Activated CD4-positive, alpha-beta T cell treated with anti-CD3 and anti-CD28 coated beads, Interleukin-2, amount 50 U/mL, for 16 hours (primary cell): Measurements from ENCODE around the gene CHL1.

ENCODE experiments used
- DNase-seq: peaks from one replicate; pipeline ENCODE4 v3.0.0-alpha.2; 2020

Gene CHL1

DNA sequence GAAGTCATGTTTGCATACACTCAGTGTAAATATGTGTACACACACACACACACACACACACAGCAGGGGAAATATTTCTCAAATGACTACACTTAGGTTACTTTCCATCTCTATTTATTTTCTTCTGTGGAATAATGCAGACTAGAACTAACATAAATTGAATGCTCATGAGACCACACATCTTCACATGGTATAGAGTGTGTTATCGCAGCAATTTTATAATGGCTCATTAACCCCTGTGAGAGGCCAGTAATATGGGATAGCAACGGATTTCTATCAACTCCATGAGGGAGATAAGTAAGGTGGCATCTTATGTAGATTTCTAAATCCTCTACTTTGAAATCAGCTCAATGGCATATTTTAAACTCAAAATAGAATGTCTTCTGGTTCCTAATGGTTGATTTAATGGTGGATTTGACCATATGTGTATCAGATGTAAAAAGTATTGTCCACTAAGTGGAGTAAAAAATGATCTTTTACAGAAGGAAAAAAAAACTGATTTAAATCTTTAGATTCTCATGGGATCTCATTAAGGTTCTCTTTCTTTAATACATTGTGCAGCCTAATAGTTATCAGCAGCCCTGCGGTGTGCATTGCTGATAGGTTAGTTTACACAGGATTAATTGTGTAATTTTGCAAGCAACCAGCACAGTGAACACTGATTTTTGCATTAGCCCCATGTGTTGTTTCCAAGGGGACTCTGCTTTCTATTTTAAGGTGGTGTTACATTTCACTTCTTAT lies 32.0 kb downstream of the CHL1 start:
- no peak for DNase-seq

DNA sequence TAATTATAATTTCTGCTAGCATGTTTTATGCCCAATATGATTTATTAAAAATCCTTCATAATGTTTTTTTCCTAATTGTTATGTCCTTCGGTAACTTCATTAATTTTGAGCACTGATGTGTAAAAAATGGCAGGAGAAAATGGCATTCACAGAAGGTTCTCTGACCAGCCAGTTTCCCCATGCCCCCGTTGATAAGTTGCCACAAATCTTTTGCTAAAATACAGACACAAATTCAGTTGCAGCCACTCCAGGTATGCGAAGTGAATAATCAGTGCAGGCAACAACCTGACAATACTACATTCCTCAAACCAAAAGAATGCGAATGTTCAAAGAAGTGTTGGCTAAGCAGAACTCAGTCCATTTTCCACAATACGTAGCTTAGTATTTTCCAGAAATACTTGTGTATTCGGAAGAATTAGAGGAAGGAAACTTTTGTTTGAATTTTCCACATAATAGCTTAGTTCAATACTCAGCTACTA lies 32.7 kb downstream of the CHL1 start:
- DNase-seq = no peak

DNA sequence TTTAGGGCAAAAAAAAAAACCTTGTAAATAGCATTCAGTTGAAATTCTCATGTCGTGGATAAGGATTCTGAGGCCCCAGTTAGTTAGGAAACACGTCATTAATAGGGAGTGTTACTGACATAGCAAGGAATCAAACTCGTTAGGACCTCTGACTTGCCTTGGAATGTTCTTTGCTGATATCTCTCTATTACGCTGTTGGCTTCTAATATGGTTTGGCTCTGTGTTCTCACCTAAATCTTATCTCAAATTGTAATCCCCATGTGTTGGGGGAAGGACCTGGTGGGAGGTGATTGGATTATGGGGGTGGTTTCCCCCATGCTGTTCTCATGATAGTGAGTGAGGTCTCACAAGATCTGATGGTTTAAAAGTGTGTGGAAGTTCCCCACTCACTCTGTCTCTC lies 40.3 kb downstream of the CHL1 start:
- no peak for DNase-seq

DNA sequence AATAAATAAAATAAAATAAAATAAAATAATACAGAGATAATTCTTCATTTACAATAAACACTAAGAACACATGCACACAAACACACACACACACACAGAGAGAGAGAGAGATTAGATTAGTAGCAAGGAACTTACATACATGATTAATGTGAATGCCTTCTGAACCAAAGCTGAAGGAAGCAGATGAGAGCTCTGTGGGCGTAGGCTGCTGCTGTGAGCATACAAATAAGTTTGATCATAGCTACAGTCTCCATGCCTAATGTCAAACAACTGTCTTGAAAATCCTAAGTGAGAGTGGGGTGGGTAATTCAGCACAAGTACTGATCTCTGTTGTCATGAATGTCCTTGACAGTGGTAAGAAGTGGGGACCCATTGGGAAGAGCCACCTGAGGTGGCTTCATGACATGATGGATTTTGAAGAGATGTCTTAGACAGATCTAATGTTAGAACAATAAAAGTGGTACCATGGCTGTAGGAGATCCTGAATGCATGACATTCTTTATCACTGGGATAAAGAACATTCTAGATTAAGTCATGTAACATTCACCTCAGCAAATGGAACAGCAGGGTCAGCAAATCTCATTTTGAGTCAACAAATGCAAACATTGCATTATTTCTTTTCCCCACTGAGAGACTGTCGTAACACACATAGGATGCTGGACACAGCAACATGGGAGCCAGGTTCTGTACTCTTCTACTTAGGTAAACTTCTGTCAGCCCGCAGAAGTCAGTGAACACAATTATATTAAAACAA lies 46.2 kb downstream of the CHL1 start:
- DNase-seq = no peak

DNA sequence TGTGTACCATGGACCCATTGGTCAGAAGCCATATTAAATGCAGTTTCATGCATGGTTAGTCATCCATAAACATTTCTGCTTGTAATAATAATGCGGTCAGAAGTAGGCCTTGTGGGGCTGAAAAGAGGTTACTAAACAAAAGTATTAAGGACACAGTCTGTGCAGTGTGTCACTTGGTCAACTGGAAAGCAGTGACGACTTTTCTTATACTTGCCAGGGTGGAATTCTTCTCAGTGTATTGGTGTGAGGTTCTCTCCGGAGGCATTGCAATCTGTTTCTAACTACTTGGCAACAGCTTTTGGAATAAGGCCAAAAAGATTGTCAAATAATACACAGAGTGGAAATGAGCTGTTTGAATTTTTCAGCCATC lies 46.8 kb downstream of the CHL1 start:
- no peak for DNase-seq

DNA sequence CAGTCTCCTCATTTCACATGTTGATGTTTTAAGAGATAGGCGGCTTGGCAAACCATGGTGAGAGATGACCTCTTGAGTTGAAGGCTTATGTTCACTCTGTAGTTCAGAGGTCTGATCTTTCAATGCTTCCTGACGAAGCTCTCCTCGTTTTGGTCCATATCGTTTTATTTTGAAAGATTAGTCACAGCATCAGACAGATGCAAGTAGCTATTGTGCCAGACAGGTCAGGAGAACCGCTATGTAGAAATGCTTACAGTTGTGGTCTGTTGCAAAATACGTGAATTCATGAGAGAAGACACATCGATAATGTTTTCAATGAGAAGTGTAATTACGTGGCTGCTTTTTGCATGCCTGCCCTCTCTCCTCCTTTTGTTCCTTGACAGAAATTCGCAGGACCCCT lies 47.5 kb downstream of the CHL1 start:
- DNase-seq = no peak

DNA sequence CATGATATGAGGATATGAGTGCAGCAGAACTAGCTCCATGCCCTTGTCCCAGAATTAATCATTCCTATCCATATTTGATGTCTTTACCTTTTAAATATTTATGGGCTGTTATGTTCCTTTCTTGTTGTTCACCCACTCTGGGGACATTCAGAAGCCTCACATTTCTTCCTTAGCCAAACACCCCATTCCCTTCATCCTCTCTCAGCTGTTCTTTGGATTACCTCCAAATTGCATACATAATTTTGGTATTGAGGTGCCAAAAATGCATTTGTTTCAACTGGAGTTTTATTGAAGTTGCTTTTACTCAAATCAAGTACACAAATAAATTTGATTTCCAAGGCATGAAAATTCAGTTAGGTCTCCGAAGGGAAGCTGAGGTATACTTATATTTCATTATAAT lies 51.4 kb downstream of the CHL1 start:
- no peak for DNase-seq

DNA sequence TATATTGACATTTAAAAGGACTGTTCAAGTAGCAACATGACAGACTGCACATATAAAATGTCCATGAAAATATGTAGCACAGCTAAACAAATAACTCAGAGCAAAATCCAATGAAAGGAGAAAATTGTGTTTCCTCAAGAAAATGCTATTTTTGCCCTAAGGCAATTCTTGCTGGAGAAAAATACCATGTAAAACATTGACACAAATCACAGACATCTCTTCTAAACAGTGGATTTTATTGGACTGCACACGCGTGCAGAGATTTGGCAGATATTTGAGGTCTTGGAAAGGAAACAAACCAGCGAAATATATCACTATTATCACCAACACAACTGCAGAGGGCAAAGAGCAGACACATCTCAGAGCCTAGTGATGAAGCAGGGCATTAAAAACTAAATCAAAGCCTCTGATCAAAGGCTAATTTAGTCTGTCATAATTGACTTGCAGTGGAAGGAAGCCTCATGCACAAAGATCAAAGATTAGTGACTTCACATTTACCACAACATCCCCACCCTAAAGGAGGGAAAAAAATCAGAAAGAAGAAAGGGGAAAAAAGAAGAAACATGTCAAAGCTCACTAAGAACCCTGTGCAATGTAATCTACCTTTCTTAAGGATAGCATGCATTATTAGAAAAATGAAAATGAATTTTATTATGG lies 52.4 kb downstream of the CHL1 start:
- DNase-seq = no peak

DNA sequence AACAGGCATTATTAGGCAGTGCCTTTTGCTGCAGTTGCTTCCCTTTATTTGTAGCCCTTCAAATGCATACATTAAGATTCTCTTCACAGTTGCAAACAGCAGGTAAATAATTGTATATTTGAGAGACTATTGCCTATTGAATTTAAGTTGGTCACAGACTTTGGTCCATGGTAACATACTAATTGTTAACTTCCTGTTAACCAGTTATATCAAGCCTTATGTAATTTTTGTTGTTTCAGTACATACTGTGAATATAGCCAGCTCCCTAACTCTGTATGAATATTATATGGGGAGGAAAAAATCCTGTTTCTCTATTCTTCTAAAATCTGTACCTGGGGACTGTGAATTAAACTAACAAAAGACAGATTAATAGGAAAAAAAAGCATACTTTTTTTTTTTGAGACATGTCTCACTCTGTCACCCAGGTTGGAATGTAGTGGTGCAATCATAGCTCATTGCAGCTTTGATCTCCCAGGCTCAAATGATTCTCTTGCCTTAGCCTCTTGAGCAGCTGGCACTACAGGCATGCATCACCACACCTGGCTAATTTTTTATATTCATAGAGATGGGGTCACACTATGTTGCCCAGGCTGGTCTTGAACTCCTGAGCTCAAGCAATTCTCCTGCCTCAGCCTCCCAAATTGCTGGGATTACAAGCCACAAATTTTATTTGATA lies 53.2 kb downstream of the CHL1 start:
- no peak for DNase-seq

DNA sequence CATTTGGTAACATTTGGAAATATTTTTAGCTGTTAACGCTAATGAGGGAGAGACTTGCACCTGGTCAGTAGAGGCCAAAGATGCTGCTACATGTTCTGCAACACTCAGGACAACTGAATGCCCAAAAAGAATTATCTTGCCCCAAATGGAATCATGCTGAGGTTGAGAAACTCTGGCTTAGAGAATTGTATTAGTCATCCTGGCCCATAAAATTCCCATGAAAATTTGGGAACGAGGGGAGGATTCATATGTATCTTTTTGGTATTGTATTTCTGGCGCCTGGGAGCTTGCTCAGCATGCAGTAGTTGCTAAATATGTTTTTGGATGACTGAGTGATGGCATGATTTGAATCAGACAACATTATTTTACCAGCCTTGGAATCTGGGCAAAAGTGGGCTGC lies 59.9 kb downstream of the CHL1 start:
- no peak for DNase-seq

DNA sequence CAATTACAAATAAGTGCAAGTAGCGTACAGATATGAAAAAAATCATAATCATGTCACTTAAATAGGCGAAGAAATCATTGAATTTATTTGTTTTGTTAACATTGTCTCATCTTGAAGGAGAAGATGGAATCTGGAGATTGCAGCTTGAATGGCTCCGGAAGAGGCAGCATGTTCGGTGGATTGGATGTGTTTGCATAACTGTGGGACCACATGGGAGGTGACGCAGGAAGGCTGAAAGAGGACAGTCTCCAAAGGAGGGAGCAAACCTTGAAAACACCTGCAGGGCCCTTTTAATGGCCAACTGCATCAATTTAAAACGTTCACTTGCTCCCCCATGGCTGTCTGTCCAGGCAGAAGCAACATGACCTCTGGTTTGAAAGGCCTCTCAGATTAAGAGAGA lies 61.3 kb downstream of the CHL1 start:
- no peak for DNase-seq

DNA sequence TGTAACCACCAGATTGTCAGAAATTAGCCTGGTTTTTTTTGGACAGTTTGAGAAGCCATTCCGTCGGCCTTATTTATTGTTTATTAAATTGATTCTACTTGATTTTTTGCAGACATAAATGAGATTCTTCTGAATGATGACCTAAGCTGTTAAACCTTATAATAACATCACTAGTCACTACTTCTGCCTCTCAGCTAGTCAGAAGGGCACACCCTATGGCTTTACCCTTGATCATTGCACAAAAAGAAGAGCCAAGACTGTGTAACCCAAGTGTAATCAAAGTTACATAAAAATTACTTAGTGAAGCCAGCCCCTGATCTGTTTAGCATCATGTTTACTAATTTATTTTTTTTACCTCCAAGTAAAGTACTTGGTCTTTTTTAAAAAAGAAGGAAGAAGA lies 64.3 kb downstream of the CHL1 start:
- no peak for DNase-seq

DNA sequence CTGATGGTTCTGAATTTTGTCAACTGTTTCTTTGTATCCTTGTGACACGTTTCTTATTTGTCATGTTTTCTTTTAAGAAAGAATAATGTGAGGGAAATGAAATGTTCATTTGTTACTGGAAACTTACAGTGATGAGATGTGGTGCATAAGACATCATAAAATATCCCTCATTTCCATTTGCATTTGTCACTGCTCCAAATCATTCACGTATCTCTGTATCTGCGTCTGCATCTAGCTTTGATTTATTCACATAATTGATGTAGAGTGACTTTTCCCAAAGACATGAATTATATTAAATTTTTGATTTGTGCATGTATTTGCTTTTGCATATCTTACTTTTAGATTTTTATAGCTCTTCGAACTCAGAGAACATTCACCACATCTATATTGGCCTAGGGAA lies 66.8 kb downstream of the CHL1 start:
- DNase-seq = no peak

DNA sequence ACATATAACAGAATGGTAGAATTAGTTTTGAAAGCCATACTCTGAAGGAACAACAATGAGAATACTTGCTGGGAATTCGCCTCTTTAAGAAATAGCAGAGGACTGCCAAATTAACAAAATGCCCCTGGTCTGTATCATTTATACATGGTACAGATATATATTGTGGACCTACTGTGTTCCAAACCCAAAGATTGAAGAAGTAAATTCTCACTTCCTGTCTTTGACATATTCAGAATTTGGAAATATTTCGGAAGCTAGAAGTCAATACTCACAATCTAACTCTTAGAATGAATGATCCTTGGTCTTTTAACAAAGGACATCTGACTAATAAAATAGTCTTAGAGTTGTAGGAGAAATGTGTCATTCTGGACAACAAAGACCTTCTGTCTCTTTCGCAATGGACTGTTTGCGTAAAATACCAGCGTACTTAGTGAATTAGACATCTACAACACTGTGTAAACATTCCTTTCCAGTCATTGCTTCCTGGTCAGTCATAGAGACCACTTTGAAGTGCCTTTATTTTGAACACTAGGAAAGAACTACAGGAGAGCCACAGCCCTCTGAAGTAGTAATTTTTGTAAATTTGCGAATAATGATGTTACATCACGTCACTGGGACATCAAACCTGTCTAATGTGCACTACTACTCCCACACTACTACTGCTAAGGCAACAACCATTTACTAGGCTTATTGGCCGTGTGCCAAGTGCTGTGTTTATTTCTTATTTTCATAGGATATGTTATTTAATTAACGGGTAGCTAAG lies 68.0 kb downstream of the CHL1 start:
- DNase-seq = no peak

DNA sequence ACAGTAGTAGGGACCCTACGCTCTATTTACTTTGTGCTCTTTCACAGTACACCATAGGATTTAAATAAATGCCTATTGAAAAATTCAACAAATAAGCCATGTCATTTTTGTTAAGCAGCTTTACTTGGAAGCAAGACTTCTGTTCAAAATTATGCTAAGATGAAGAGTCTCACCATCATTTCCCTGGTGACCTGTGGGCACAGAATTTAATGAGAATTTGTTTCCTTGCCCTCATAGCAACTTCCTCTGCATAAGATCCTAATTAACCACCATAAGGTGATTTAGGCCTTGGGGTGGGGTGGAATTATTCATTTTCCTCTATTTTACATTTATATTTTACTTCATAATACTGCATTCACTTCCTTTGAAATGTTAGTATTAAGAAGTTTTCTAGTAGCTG lies 70.5 kb downstream of the CHL1 start:
- DNase-seq = no peak

DNA sequence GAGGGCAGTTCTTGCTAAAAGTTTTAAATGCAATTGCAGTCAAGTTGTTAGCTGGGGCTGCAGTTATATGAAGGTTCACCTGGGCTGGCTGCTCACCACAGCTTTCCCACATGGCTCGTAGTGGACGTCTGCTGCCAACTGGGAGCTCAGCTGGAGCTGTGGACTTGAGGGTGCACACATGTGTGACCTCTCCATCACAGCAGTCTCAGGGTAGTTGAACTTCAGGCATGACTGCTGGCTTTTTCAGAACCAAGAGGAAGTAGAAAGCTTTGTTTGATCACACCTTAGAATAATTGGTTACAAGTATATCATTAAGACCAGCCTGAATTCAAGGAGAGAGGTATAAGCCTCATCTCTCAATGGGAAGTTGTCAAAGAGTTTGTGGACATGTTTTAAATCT lies 74.1 kb downstream of the CHL1 start:
- DNase-seq = no peak

DNA sequence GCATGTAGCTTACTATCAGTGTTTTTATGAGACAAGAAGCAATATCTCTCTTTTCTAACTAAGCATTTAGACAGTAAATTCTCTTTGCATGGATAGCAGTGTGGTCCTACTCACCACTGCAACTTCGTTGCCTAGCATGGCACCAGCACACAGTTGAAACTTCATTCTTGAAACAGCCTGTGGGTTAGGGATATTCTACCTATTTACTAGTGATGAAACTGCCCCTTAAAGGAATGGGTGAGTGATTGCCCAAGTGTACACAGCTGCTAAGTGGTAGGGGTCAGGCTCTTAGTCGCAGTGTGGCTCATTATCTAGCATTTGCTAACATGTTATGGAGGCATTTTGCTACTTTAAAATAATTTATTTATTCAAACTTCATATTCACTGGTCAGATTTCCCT lies 78.4 kb downstream of the CHL1 start:
- DNase-seq = no peak

DNA sequence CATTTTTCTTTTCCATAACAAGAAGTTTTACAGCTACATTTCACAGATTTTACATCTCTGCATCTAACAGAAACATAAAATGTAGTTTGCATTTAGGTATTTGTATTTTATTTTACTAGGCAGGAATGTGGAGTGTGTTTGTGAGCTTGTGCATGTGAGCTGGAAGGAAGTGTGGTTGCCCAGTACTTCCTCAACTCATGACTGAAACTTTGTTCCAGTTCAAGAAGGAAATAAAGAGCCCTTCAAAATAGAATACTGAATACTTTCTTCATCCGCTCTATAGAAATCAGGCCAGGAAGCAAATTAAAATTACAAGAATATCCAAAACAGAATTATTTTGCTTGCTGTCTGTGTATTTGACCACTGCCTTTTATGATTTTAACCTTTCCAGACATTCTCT lies 81.3 kb downstream of the CHL1 start:
- DNase-seq = no peak

DNA sequence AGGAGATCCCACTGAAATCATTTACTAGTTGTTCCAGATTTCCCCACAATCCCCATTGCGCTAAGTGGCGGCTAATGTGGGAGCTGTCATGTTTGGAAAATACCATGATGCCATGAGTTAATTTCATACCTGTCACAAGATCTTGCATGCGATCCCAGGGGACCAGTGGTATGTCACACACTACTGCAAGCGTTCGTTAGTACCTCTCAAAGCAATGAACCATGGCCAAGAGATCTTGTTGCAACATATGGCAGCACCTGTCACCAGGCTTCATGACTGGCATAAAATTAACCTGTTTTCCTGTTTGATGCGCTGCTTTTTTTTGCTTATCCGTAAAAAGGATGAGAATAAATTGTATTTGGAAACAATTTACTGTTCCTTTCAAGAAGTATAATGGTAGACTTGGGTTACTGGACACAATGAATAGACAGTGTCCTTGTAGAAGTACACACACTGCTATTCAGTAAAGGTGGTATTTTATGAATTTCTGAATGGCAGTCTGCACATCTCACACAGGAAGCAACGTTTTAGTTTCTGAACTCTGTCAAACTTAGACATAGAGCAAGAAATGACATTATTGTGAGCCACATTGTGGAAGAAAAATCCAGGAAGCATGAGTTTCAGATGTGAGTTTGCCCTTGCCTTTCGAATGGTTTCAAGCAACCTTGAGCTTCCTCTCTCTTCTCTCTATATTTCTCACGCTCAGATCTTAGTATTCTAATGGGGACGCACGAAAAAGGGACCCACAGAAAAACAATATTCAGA lies 81.9 kb downstream of the CHL1 start:
- DNase-seq = no peak

DNA sequence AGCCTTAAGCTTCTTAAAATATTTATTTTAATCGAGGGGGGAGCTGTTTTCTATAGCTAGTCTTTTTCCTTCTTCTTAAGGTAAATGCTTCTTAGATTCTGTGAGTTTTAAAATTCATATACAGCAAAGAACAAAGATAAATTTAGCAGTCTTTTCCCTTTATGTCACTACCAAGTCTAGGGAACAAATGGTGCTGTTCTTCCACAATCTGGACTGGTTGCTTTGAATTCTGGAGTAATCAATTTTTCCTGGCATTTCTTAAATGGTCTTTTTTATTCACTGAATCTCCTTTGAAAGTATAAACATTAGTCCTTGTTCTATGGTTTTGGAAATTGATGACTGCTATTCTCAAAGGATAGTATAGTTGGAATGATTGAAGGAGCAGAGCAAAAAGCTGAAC lies 82.8 kb downstream of the CHL1 start:
- DNase-seq = no peak

DNA sequence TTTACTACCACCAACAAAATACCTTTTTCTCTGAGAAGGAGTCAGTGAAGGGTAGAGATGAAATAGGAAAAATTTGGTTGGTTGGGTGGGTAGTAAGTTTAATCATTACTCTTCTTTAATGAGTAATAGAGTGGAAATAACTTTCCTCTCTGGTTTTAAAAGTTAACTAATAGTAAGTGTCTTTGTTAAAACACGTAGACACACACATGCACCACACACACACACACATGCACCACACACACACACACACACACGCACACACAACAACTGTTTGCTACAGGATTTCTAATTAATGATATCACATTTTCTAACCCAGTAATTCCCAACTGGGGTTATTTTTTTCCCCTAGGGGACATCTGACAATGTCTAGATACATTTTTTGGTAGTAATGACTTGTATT lies 84.1 kb downstream of the CHL1 start:
- no peak for DNase-seq

DNA sequence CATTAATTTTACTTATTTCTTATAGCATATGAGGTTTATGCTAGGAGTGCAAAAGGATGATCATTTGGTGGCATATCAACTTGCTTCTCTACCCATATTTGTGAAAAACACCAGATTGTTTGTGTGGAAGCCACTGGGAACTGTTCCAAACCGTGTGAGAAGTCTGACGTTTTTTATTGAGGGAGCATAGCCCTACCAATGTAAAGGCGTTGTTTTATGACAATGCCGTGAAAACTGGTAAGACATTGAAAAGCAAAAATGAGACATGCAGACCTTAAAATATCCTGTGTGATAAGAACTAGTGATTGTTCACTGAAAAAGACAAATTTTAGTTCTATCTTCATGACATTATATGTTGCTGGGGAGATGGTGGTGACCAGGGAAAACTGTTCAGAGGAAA lies 87.8 kb downstream of the CHL1 start:
- no peak for DNase-seq
